GM10248 (cell line): ENCODE results near the gene FKTN.
A peak's percentile ranks its signal among the peaks of the same experiment; 100 is the strongest.

Experiments used
- CTCF ChIA-PET: fragments of 300-600 bp; sonication (Branson Sonifier 250); formaldehyde crosslinking; extraction: SDS; loops from one replicate; lab custom pipeline; 2021; ENCODE audit warnings: antibody characterized with exemption; lab: Yijun Ruan, JAX
- POLR2A ChIA-PET: fragments of 350-650 bp; sonication (Branson Sonifier 250); formaldehyde crosslinking; extraction: SDS; loops from one replicate; lab custom pipeline; 2020; ENCODE audit warnings: antibody characterized with exemption; lab: Yijun Ruan, JAX
- DNase-seq: peaks from one replicate; pipeline ENCODE4 v3.0.0; 2012; ENCODE audit errors: extremely low spot score
- TF ChIP-seq, protein P1 (sequence below): IDR thresholded peaks from 2 replicates; pipeline ENCODE4 v1.5.1; 2012; ENCODE audit warnings: mild to moderate bottlenecking, low read depth; ENCODE audit errors: extremely low read depth, missing control alignments, control extremely low read depth

Gene FKTN

DNA sequence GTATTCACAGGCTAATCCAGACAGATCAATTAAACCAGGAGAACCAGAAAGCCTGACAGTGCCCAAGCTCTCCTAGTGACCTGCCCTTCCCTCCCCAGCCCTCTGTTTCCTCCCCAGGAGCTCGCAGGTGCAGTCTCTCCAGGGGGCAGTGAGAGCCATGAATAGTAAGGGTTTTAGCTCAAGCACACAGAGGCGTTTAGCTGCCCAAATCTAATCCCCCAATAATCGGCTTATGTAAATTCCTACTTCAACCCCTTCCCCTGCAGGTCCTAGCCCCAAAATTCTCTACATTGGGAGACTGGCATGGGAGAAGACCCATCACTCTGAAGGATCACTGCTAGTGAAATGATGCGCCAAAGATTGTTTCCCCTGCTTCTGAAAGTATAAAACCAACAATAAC, 93.9 kb downstream of the FKTN start:
- no peak for DNase-seq
- TF ChIP-seq, protein P1, sequence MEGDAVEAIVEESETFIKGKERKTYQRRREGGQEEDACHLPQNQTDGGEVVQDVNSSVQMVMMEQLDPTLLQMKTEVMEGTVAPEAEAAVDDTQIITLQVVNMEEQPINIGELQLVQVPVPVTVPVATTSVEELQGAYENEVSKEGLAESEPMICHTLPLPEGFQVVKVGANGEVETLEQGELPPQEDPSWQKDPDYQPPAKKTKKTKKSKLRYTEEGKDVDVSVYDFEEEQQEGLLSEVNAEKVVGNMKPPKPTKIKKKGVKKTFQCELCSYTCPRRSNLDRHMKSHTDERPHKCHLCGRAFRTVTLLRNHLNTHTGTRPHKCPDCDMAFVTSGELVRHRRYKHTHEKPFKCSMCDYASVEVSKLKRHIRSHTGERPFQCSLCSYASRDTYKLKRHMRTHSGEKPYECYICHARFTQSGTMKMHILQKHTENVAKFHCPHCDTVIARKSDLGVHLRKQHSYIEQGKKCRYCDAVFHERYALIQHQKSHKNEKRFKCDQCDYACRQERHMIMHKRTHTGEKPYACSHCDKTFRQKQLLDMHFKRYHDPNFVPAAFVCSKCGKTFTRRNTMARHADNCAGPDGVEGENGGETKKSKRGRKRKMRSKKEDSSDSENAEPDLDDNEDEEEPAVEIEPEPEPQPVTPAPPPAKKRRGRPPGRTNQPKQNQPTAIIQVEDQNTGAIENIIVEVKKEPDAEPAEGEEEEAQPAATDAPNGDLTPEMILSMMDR: no peak
- ChIA-PET CTCF (interaction anchor here (1.7 kb wide), 1 partner anchor 10 kb away, joined by 6 read pairs; the partner anchor contains the start of gene TAL2), POLR2A (no interaction called here)

DNA sequence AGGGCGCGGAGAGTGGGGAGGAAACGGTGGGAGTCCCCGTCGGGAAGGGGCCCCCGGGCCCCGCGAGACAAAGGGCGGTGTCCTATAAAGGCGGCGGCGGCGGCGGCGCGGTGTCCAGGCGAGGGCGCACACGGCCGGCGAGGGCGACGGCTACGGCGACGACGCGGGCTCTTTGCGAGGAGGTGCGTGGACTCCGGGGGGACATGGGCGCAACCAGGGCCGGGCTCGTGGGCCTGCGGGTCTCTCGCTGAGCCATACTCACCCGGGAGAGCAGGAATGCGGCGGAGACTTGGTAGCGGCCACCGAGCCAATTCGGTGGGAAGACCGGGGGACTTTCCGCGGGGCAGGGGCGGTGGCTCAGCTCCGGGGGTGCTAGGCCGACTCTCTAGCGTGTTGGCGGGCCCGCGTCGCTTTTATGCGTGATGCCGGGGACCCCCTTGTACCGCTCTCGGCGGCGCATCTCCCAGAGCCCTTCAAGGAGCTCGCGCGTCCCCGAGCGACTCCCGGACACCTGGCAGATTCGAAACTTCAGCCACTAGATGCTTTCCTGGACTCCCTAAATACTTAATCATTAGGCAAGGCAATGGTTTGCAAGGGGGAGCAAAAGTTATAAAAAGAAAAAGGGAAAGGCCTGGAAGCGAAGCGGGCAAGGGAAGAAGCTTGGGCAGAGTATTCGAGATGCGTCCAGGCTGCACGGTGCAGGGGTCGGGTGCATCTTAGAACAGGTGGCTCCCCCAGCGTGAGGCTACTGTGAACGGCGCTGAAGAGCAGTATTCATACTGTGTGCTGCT, 98.4 kb downstream of the FKTN start:
- TF ChIP-seq, protein P1: peak; percentile 61
- POLR2A ChIA-PET: no interaction called here
- DNase-seq: peak; percentile 78
- CTCF ChIA-PET: interaction anchor here (1.0 to 3.2 kb wide), 13 partner anchors 8 to 418 kb away, joined by 3 to 15 read pairs (median 5); no protein-coding TSS in a partner anchor

DNA sequence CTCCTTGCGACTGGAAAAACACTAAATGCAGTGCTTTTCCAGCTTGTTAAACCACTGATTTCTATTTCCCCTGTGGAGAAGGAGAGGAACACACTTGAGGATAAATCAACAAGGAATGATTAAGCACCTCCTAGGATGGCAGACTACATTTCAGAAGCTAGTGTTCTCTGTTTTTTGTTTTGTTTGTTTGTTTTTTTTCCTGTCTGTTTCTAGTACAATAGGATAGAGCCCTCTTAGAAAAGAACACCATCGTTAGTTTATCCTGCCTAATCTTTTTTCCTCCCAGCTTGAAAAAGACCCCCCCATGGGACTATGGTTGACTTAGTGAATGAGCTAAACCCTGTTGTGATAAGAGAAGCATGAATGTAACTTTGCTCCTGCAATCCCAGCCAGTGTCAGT, 100.4 kb downstream of the FKTN start:
- CTCF ChIA-PET: interaction anchor here (1.0 to 3.2 kb wide), 3 partner anchors 10 to 35 kb away, joined by 3 to 15 read pairs (median 6); no protein-coding TSS in a partner anchor
- DNase-seq: no peak
- POLR2A ChIA-PET: no interaction called here
- TF ChIP-seq, protein P1: no peak

DNA sequence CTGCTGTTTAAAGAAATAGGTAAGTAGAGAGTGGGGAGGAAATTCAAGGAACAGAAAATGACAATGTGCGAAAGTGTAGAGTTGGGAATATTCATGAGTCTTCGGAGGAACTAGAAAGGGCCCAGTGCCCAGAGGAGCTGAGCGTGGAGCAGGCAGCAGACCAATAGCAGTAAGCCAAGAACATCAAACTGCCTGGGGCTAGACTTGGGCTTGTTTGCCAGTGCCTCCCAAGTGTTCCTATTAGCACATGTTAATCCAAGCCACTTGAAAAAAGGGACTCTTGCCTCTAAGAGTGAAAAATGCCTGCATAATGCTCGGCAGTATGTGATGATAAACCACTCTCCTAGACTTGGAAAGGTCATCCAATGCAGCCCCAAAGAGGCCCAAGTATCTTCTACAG, 103.1 kb downstream of the FKTN start:
- DNase-seq: no peak
- ChIA-PET POLR2A (no interaction called here), CTCF (interaction anchor here (1.5 to 2.0 kb wide), 2 partner anchors 10 to 101 kb away, joined by 3 to 6 read pairs; no protein-coding TSS in a partner anchor)
- TF ChIP-seq, protein P1: no peak

DNA sequence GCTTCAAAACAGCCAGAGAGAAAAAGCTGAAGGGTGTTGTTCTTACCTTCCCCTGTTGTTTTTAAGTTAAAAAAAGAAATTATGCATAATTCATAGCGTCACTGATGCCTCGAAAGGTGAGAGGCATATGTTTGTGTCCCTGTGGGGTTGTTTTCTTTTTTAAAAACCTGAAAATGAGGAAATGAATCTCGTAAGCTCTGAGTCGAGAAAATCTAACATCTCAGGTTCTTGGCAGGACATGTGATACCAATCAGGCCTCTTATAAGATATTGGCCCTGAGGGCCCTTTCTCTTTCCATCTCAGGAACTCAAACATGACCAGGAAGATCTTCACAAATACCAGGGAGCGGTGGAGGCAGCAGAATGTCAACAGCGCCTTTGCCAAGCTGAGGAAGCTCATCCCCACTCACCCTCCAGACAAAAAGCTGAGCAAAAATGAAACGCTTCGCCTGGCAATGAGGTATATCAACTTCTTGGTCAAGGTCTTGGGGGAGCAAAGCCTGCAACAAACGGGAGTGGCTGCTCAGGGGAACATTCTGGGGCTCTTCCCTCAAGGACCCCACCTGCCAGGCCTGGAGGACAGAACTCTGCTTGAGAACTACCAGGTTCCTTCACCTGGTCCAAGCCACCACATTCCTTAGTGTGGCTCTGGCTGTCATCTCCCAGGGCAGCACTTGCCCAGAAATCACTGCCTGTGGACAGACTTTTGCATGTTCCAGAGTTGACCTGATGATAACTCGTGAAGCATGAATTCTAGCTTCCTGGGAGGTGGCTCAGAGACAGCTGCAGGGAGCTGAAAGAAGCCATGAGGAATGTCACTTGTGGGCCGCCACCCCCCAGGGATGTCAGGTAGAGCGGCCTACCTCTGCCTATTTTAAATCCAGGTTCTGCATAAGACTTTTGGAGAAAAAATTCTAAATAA, 104.5 kb downstream of the FKTN start, which contains the start of gene TAL2:
TSS of gene TAL2 (plus strand) at position 274 of the 921 bp plus-strand sequence. CDS start at position 314, 40 bp downstream.
- POLR2A ChIA-PET: no interaction called here
- peak; percentile 49 for DNase-seq
- TF ChIP-seq, protein P1: no peak
- CTCF ChIA-PET: interaction anchor here (0.8 to 2.0 kb wide), 4 partner anchors 11 to 103 kb away, joined by 3 to 6 read pairs (median 4); no protein-coding TSS in a partner anchor

DNA sequence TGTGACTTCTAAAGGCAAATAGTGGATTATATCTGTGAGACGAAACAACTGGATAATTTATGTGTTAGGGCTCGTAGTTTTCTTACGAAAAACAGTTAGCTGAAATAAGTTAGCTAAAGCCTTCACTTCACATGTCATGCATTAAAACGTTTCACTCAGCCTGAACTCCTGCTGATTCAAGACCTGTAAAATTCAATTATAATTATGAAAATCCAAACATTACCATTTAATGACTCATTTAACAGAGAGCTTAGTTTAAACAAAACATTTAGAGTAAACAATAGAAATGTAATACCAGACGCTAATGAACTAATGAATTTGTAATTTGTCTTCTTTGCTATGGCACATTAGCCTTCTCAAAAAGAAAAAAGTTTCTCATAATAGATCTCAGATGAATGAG, 106.0 kb downstream of the FKTN start:
- POLR2A ChIA-PET: no interaction called here
- TF ChIP-seq, protein P1: no peak
- DNase-seq: no peak
- CTCF ChIA-PET: interaction anchor here (1.4 kb wide), 1 partner anchor 15 kb away, joined by 4 read pairs; no protein-coding TSS in a partner anchor
